Activated CD8-positive, alpha-beta memory T cell treated with anti-CD3 and anti-CD28 coated beads for 36 hours (primary cell): Measurements from ENCODE around the gene PLXNA4. TPM values are rescaled to one million over a fixed set of nuclear protein-coding genes. Genes with fewer than 3 reads are reported as not detected.

Experiments used
- CTCF ChIA-PET: fragments of 350-600 bp; sonication (Branson Sonifier 250); formaldehyde crosslinking; loops from one replicate; lab custom pipeline; 2021; ENCODE audit warnings: antibody characterized with exemption; lab: Charles Lee
- POLR2A ChIA-PET: fragments of 350-600 bp; sonication (Branson Sonifier 250); formaldehyde crosslinking; loops from one replicate; lab custom pipeline; 2021; ENCODE audit warnings: antibody characterized with exemption; lab: Charles Lee
- total RNA-seq, 2 experiments: library from RNA; stranded (reverse); gene quantifications; one replicate each; pipeline ENCODE4 v1.2.3, GENCODE V29; 2021

PLXNA4 gene
- total RNA-seq, 2 experiments from 2014 or later: 0.04 to 0.19 TPM

- ChIA-PET CTCF (interaction anchor here (1.1 kb wide), 1 partner anchor 254 kb away, joined by 5 read pairs; no protein-coding TSS in a partner anchor), POLR2A (no interaction called here)
Measured at GRCh38 chr7:132572526-132572925, 3.7 kb downstream of the PLXNA4 start.

DNA sequence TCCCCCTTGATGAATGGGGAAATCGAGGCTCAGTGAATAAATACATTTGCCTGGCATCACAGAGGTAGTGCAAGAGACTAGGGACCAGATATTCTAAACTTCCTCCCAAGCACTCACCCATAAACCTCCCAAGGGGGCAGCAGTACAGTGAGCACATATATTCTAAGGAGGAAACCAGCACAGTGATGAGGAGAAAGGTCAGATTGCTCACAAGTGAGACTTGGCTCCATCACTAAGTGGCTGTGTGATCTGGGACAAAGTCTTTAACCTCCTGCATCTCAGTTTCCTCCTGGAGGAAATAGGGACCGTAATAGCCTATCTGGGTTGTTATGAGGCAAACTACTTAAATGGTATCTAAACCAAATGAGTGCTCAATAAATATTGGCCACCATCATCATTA is 4.3 kb downstream of the PLXNA4 start:
- ChIA-PET POLR2A (no interaction called here), CTCF (interaction anchor here (1.1 kb wide), 1 partner anchor 253 kb away, joined by 5 read pairs; no protein-coding TSS in a partner anchor)

DNA sequence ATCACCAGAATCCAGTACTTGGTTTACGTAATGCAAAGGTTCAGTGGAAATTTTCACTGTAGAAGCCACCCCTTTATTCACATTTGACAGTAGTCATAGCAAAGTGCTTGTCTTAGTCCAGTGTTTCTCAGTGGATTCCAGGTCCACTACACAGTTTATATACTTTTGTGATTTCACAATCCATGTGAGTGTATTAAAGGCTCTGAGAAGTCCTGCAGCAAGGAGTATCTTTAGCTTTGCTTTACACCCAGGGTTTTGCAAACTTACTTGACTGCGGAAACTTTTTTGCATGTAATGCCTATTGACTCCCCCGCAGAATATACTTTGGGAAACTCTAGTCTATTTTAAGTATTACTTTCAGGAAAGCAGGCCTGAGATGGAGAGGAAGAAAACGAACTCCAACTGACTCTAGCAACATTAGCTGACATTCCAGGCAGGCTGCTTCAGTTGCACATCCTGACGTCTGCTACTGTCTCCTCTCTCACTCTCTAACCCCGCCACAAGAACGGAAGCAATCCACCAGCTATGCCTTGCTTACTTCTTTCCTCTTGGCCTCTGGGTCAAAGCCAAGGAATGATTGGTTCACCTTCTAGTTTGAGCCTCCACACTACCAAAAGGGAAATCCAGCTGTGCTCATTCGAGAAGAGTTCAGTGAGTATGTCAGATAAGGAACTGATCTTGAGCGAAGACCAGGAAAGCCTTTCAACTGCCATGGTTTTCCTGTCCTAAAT is 6.2 kb downstream of the PLXNA4 start:
- ChIA-PET POLR2A (no interaction called here), CTCF (interaction anchor here (0.8 kb wide), 1 partner anchor 10 kb away, joined by 3 read pairs; no protein-coding TSS in a partner anchor)

DNA sequence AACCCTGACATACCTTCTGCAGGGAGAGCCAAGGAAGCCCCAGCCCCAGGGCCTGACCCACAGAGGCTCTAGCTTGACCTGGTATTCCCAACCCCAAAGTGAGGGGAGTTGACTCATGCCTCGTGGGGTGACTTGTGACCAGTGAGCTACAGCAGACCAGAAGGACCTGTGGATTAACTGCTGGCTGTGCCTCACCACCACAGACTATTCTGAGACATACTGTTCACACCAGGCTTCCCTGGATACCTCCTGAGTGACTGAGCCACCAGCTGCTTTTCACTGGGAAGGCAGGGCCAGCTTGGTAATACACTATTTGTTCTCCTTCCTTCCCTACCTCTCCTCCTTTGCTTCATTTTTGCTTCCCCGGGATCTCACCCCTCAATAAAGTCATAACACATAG is 7.3 kb downstream of the PLXNA4 start:
- ChIA-PET CTCF (no interaction called here), POLR2A (no interaction called here)

GRCh38 chr7:132565885-132566284 is 10.4 kb downstream of the PLXNA4 start:
- POLR2A ChIA-PET: no interaction called here
- CTCF ChIA-PET: no interaction called here

DNA sequence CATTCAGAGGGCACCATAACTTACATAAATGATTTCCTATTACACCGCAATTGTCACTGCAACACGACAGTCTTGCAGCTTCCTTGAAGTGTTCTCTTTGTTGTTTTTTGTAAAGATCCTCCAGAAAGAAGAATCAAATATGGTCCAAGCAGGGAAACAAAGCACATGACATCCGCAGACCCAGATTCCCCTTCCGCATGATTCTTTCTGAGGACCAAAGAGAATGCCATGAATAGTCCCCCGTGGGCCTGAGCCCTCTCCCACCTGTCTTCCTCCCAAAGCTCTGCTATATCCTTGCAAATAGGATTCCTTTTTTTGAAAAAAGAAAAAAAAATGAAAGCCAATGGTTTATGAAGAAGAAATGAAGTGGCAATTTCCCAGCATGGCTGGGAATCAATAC is 10.8 kb downstream of the PLXNA4 start:
- ChIA-PET POLR2A (no interaction called here), CTCF (no interaction called here)

GRCh38 chr7:132564849-132565248 is 11.4 kb downstream of the PLXNA4 start:
- POLR2A ChIA-PET: no interaction called here
- CTCF ChIA-PET: no interaction called here

- CTCF ChIA-PET: no interaction called here
- POLR2A ChIA-PET: no interaction called here
Measured at GRCh38 chr7:132564090-132564489, 12.2 kb downstream of the PLXNA4 start.

DNA sequence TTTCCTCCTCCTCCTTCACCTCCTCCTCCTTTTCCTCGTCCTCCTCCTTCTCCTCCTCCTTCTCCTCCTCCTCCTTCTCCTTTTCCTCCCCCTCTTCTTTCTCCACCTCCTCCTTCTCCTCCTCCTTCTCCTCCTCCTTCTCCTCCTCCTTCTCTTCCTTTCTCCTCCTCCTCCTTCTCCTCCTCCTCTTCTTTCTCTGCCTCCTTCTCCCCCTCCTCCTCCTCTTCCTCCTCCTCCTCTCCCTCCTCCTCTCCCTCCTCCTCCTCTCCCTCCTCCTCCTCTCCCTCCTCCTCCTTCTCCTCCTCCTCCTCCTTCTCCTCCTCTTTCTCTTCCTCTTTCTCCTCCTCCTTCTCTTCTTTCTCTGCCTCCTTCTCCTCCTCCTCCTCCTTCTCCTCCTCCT is 13.6 kb downstream of the PLXNA4 start:
- CTCF ChIA-PET: no interaction called here

DNA sequence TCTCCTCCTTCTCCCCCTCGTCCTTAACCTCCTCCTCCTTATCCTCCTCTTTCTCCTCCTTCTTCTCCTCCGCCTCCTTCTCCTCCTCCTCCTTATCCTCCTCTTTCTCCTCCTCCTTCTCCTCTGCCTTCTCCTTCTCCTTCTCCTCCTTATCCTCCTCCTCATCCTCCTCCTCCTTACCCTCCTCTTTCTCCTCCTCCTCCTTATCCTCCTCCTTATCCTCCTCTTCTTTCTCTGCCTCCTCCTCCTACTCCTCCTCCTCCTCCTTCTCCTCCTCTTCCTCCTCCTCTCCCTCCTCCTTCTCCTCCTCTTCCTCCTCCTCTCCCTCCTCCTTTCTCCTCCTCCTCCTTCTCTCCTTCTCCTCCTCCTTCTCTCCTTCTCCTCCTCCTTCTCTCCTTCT is 14.5 kb downstream of the PLXNA4 start:
- POLR2A ChIA-PET: no interaction called here
- CTCF ChIA-PET: no interaction called here

More for the DNA sequence above, 13.6 kb downstream of the PLXNA4 start:
- POLR2A ChIA-PET: no interaction called here

DNA sequence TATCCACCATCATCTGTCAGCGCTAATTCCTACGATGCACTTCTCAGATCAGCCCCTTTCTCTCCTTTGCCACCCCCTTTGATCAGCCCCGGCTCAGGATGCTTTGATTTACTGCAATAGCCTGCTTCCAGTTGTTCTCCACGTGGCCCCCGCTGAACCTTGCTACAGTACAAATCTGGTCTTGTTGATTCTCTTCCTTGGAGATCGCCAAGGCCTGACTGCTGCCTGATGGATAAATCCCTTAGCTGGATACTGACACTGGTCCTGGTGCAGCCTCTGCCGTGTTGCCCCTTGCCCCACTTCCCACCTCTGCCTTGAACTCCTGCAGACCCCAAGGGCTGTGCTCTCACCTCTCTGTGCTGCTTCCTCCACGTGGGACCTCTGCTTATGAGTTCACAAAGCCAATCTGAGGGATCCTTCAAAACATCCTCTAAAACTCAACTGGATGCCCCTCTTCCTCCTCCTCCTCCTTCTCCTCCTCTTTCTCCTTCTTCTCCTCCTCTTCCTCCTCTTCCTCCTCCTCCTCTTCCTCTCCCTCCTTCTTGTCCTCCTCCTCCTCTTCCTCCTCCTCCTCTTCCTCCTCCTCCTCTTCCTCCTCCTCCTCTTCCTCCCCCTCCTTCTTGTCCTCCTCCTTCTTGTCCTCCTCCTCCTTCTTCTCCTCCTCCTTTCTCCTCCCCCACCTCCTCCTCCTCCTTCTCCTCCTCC is 15.3 kb downstream of the PLXNA4 start:
- ChIA-PET CTCF (no interaction called here), POLR2A (no interaction called here)

GRCh38 chr7:132560105-132560504 is 16.2 kb downstream of the PLXNA4 start:
- CTCF ChIA-PET: no interaction called here
- POLR2A ChIA-PET: no interaction called here

DNA sequence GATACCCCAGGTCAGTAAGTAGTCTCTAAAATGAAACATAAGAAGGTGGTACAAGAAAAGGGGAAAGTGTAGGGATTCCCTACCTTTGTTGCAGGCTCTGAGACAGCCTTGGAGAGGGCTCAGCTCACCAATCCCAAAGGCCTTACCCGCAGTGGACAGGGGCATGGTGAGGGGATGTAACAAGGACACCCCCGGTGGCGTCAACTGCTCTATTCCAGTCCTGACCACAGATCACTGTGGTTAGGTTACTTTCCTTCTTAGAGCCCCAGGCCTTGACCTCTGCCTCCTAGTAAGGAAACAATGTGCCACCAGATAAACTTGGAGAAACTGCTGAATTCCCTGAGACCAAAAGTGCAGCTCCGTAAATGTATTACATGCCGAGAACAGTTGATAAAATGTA is 17.5 kb downstream of the PLXNA4 start:
- POLR2A ChIA-PET: no interaction called here

GRCh38 chr7:132557489-132558044 is 18.7 kb downstream of the PLXNA4 start:
- POLR2A ChIA-PET: no interaction called here
- CTCF ChIA-PET: interaction anchor here (0.7 to 1.4 kb wide), 5 partner anchors 14 to 163 kb away, joined by 3 to 4 read pairs (median 3); no protein-coding TSS in a partner anchor

More for the DNA sequence above, 17.5 kb downstream of the PLXNA4 start:
- CTCF ChIA-PET: interaction anchor here (0.7 kb wide), 1 partner anchor 16 kb away, joined by 3 read pairs; no protein-coding TSS in a partner anchor

- ChIA-PET CTCF (interaction anchor here (1.0 kb wide), 1 partner anchor 25 kb away, joined by 5 read pairs; no protein-coding TSS in a partner anchor), POLR2A (no interaction called here)
Measured at GRCh38 chr7:132554446-132554845, 21.8 kb downstream of the PLXNA4 start.

GRCh38 chr7:132553031-132553430 is 23.2 kb downstream of the PLXNA4 start:
- ChIA-PET POLR2A (no interaction called here), CTCF (no interaction called here)

- CTCF ChIA-PET: no interaction called here
Measured at GRCh38 chr7:132551886-132552285, 24.4 kb downstream of the PLXNA4 start.

DNA sequence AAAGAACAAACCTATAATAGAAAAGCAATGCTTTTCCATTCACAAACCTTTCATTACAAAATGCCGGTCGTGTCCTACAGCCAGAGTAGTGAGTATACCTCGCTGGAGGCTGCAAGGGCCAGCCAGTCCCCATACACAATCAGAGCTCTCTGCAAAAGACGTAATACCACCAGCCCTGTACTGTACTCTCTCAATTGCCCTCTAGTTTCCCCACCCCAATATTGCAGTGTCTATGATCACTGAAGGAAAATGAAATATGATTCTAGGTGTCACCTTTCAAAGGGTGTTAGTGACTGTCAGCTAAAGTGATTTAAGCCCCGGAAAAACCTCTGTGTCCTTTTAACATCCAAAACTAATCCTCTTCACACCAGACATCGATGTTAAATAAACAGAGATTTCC is 24.8 kb downstream of the PLXNA4 start:
- ChIA-PET CTCF (no interaction called here), POLR2A (no interaction called here)

More at GRCh38 chr7:132551886-132552285, 24.4 kb downstream of the PLXNA4 start:
- POLR2A ChIA-PET: no interaction called here

- POLR2A ChIA-PET: no interaction called here
- CTCF ChIA-PET: no interaction called here
Measured at GRCh38 chr7:132548489-132549078, 27.7 kb downstream of the PLXNA4 start.

DNA sequence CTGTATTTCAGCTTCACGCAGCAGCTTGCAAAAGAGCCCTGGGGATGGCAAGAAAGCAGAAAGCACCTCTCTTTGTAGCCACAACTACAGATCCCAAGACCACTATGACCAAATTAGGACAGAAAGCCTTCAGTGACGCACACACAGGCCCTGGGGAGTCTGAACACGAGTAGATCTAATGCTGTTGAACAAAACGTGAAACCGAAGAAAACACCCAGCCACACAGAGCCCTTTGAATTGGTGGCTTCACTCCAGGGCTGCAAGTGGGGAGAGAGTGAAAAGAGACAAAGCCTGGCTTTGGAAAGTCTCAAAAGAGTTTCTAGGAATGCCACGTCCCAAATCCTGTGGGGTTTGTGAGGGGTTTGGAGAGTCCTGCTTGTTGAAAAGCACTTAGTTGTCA is 28.4 kb downstream of the PLXNA4 start:
- ChIA-PET POLR2A (no interaction called here), CTCF (no interaction called here)
